GM19397 (cell line): ENCODE measurements around the gene SLC2A6.

Experiments used
- ATAC-seq: cut with Tn5 transposase; IDR thresholded peaks from one replicate; pipeline ENCODE4 v1.9.1; 2021; ENCODE audit warnings: mild to moderate bottlenecking, moderate library complexity; ENCODE audit not compliant: unreplicated experiment

Gene SLC2A6

GRCh38 chr9:133515615-133516255 is 36.8 kb upstream of the SLC2A6 start:
- no peak for ATAC-seq

GRCh38 chr9:133515240-133515610 is 36.3 kb upstream of the SLC2A6 start:
- no peak for ATAC-seq

- no peak for ATAC-seq
Measured at GRCh38 chr9:133514460-133515239, 35.8 kb upstream of the SLC2A6 start.

GRCh38 chr9:133513214-133514100 is 34.6 kb upstream of the SLC2A6 start:
- ATAC-seq, result no peak

GRCh38 chr9:133512253-133513213 is 33.6 kb upstream of the SLC2A6 start:
- no peak for ATAC-seq

GRCh38 chr9:133511607-133512006 is 32.7 kb upstream of the SLC2A6 start:
- ATAC-seq, result no peak

- ATAC-seq, result no peak
Measured at GRCh38 chr9:133510926-133511505, 32.1 kb upstream of the SLC2A6 start.

- no peak for ATAC-seq
Measured at GRCh38 chr9:133509179-133510083, 30.5 kb upstream of the SLC2A6 start.

GRCh38 chr9:133508046-133508445 is 29.1 kb upstream of the SLC2A6 start:
- ATAC-seq, result no peak

- no peak for ATAC-seq
Measured at GRCh38 chr9:133507246-133507965, 28.5 kb upstream of the SLC2A6 start.

- ATAC-seq, result no peak
Measured at GRCh38 chr9:133506653-133507038, 27.7 kb upstream of the SLC2A6 start.

GRCh38 chr9:133505901-133506652 is 27.2 kb upstream of the SLC2A6 start:
- no peak for ATAC-seq

GRCh38 chr9:133505186-133505830 is 26.4 kb upstream of the SLC2A6 start:
- no peak for ATAC-seq

- ATAC-seq, result no peak
Measured at GRCh38 chr9:133502112-133502511, 23.2 kb upstream of the SLC2A6 start.

- ATAC-seq, result no peak
Measured at GRCh38 chr9:133499892-133500270, 21.0 kb upstream of the SLC2A6 start.

- no peak for ATAC-seq
Measured at GRCh38 chr9:133499132-133499891, 20.4 kb upstream of the SLC2A6 start.
